ENCODE results near the gene KDM3B.
"Not testable (repeated sequence)": the region's sequence is repeated elsewhere in the genome, so short reads cannot be mapped to it uniquely, and the experiment has no call there.

KDM3B gene

GRCh38 chr5:138468133-138468965 lies 115.9 kb downstream of the KDM3B start:
- peak; percentile 54 for DNase-seq

GRCh38 chr5:138468966-138469539 lies 116.6 kb downstream of the KDM3B start:
- no peak for DNase-seq

GRCh38 chr5:138469540-138470321 lies 117.2 kb downstream of the KDM3B start:
- no peak for DNase-seq

GRCh38 chr5:138470322-138471051 lies 118.0 kb downstream of the KDM3B start:
- no peak for DNase-seq

- no peak for DNase-seq
Measured at GRCh38 chr5:138471052-138471361, 118.5 kb downstream of the KDM3B start.

- DNase-seq = no peak
Measured at GRCh38 chr5:138472353-138472752, 119.9 kb downstream of the KDM3B start.

GRCh38 chr5:138473151-138473550 lies 120.7 kb downstream of the KDM3B start:
- DNase-seq = not testable (repeated sequence)

- no peak for DNase-seq
Measured at GRCh38 chr5:138476918-138477317, 124.4 kb downstream of the KDM3B start.

- no peak for DNase-seq
Measured at GRCh38 chr5:138482638-138483037, 130.2 kb downstream of the KDM3B start.

Data from suppressor macrophage treated with lipopolysaccharide for 4 hours (primary cell).